K562 (cell line): ENCODE results near the gene RNF26. TPM values are rescaled to one million over a fixed set of nuclear protein-coding genes. Genes with fewer than 3 reads are reported as not detected.
A peak's percentile ranks its signal among the peaks of the same experiment; 100 is the strongest.

Experiments
- CBX3 ChIP-seq, 2 experiments: IDR thresholded peaks; 1 replicate in 1 of 2; 2 replicates in 1 of 2; pipeline ENCODE4 v1.6.1; 2012; ENCODE audit warnings: inconsistent platforms in 2 of 2, low read length in 2 of 2, borderline replicate concordance in 1 of 2, control low read depth in 1 of 2
- CCAR2 ChIP-seq: fragments of 200-400 bp; formaldehyde crosslinking; IDR thresholded peaks from 2 replicates; pipeline ENCODE4 v1.6.1; 2017; ENCODE audit warnings: mild to moderate bottlenecking, low read depth, low read length
- DACH1 ChIP-seq: fragments of 450-650 bp; IDR thresholded peaks from 2 replicates; pipeline ENCODE4 v1.6.1; 2018; ENCODE audit not compliant: partially characterized antibody
- ELF1 ChIP-seq: fragments of 200-800 bp; sonication (Bioruptor generic); IDR thresholded peaks from 2 replicates; pipeline ENCODE4 v1.6.1; 2016; ENCODE audit warnings: missing genetic modification characterization, missing compliant biosample characterization
- ETV5 ChIP-seq: sonication (generic); formaldehyde crosslinking; IDR thresholded peaks from 2 replicates; pipeline ENCODE4 v1.4.0; 2020; ENCODE audit warnings: low read depth, mild to moderate bottlenecking, missing genetic modification reagents
- HDAC1 ChIP-seq, 2 experiments: fragments of 450-650 bp; IDR thresholded peaks; 2 replicates each; pipeline ENCODE4 v1.6.1; 2016 to 2017; ENCODE audit warnings: inconsistent platforms in 1 of 2, mild to moderate bottlenecking in 1 of 2, moderate library complexity in 1 of 2
- MAFG ChIP-seq: fragments of 450-650 bp; conservative IDR thresholded peaks from 2 replicates; pipeline ENCODE4 v1.6.1; 2016; ENCODE audit warnings: missing genetic modification characterization, missing compliant biosample characterization
- NCOA2 ChIP-seq, 2 experiments: fragments of 450-650 bp; IDR thresholded peaks; 2 replicates each; pipeline ENCODE4 v1.6.1; 2018; ENCODE audit warnings: mild to moderate bottlenecking in 2 of 2, moderate library complexity in 1 of 2; ENCODE audit not compliant: partially characterized antibody in 2 of 2
- SP1 ChIP-seq: sonication (generic); formaldehyde crosslinking; IDR thresholded peaks from 2 replicates; pipeline ENCODE4 v1.8.1; 2022; ENCODE audit warnings: mild to moderate bottlenecking, missing genetic modification reagents
- TOE1 ChIP-seq, 2 experiments: fragments of 450-650 bp in 1 of 2; sonication (generic) in 1 of 2; formaldehyde crosslinking in 1 of 2; IDR thresholded peaks; 2 replicates each; pipeline versions ENCODE4 v1.7.1 to v1.8.0; 2016 to 2022; ENCODE audit warnings: borderline replicate concordance in 2 of 2, mild to moderate bottlenecking in 2 of 2, antibody characterized with exemption in 1 of 2, inconsistent platforms in 1 of 2, low read depth in 1 of 2, missing genetic modification reagents in 1 of 2, moderate library complexity in 1 of 2
- ZNF384 ChIP-seq: IDR thresholded peaks from 2 replicates; pipeline ENCODE4 v1.6.1; 2012; ENCODE audit warnings: low read depth, low read length, improper control_type of control experiment
- ZSCAN29 ChIP-seq: fragments of 450-650 bp; IDR thresholded peaks from 2 replicates; pipeline ENCODE4 v1.6.1; 2017
- polyA plus RNA-seq, 8 experiments: library from polyadenylated mRNA; depleted of rRNA in 4 of 8; stranded (reverse) in 5 of 8; unstranded in 3 of 8; fragments of >200 nt; fragmentation: Nextera tagmentation in 2 of 8; fragmentation: Illumina TruSeq in 1 of 8; extraction: Ambion mirVana in 2 of 8; extraction: Trizol in 1 of 8; gene quantifications; 2 replicates each; pipeline versions ENCODE4 v1.2.1 to v1.2.3, GENCODE V29; 2011 to 2014; ENCODE audit warnings: inconsistent platforms in 1 of 8, missing spikeins in 1 of 8
- total RNA-seq, 7 experiments: library from RNA; depleted of rRNA in 6 of 7; stranded (reverse); fragments of >200 nt in 6 of 7; fragmentation: Illumina TruSeq in 2 of 7; extraction: Trizol in 2 of 7; gene quantifications; 2 replicates each; pipeline versions ENCODE4 v1.2.1 to v1.2.3, GENCODE V29; 2011 to 2021; ENCODE audit warnings: low replicate concordance in 1 of 7
- TF ChIP-seq, protein P1 (sequence below), 2 experiments: IDR thresholded peaks; 2 replicates each; pipeline ENCODE4 v1.6.1; 2012; ENCODE audit warnings: improper control_type of control experiment in 2 of 2, low read depth in 2 of 2, low read length in 2 of 2, borderline replicate concordance in 1 of 2
- TF ChIP-seq, protein P2 (sequence below), 2 experiments: fragments of 450-650 bp in 1 of 2; sonication (generic) in 1 of 2; formaldehyde crosslinking in 1 of 2; IDR thresholded peaks in 1 of 2; conservative IDR thresholded peaks in 1 of 2; 2 replicates each; pipeline versions ENCODE4 v1.6.1 to v1.8.1; 2016 to 2023; ENCODE audit warnings: mild to moderate bottlenecking in 2 of 2, moderate library complexity in 2 of 2, inconsistent platforms in 1 of 2, missing genetic modification reagents in 1 of 2
- TF ChIP-seq, protein P3 (sequence below): fragments of 450-650 bp; IDR thresholded peaks from 2 replicates; pipeline ENCODE4 v1.6.1; 2016; ENCODE audit warnings: borderline replicate concordance
- TF ChIP-seq, protein P4 (sequence below): fragments of 200-400 bp; formaldehyde crosslinking; IDR thresholded peaks from 2 replicates; pipeline ENCODE4 v1.6.1; 2017; ENCODE audit warnings: mild to moderate bottlenecking, low read depth, low read length, moderate library complexity

RNF26 gene
- total and polyA plus RNA-seq, 9 of the 15 experiments (the other 6 are each of a cell fraction or from before 2014, with no cell fraction given): 5.3 to 53.6 (median 12.7) TPM

DNA sequence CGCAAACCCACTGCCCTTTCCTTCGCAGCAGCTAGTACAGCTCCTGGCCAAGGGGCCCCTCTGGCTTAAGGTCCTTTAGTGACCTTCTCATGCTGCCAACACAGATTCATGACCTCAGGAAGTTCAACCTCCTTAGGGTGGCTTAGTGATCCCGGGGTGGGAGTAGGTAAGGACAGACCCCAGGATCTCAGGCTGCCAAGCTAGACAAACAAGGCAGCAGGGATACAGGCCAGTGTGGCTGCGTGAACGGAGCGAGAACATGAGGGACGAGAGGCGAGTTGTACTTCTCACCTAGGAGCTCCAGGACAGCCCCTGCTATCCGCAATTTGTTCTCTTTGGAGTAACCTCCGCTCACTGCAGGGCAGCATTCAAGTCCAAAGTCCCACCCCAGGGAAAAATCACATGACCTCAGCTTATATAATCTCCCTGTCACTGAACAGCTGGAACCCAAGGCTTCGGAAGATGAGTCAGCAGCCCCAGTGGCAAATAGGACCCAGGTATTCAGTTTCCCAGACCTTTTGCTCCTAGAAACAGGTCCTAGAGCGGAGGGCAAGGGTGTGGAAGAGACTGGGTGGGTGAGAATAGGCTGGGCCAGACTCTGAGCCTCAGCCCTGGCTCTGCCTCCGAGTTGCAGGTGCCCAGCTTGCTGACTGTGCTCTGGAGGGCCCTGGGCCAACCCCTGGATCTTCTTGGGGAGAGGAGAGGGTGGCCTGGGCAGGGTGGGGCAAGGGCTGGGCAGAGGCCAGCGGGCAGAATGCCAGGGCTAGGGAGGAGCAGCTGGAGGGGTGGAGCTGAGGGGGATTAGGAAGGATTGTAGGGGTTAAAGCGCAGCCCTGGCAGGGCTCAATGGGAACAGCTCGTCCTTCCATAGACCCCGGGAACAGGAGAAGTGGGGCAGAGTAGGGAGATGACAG lies 34.1 kb downstream of the RNF26 start (continued):
- peak in 1 of 2 experiments; percentile 76; a peak in 1 of 4 replicates for TF ChIP-seq HDAC1 (IDR thresholded peaks at IDR 0.05)
- TF ChIP-seq, protein P1, sequence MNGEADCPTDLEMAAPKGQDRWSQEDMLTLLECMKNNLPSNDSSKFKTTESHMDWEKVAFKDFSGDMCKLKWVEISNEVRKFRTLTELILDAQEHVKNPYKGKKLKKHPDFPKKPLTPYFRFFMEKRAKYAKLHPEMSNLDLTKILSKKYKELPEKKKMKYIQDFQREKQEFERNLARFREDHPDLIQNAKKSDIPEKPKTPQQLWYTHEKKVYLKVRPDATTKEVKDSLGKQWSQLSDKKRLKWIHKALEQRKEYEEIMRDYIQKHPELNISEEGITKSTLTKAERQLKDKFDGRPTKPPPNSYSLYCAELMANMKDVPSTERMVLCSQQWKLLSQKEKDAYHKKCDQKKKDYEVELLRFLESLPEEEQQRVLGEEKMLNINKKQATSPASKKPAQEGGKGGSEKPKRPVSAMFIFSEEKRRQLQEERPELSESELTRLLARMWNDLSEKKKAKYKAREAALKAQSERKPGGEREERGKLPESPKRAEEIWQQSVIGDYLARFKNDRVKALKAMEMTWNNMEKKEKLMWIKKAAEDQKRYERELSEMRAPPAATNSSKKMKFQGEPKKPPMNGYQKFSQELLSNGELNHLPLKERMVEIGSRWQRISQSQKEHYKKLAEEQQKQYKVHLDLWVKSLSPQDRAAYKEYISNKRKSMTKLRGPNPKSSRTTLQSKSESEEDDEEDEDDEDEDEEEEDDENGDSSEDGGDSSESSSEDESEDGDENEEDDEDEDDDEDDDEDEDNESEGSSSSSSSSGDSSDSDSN (IDR thresholded peaks at IDR 0.05; ENCODE audit: borderline replicate concordance in 1 of 2, low read depth in 2 of 2, low read length in 2 of 2): no peak
- TF ChIP-seq ZNF384: no peak
- TF ChIP-seq ZSCAN29: no peak
- TF ChIP-seq CCAR2: no peak
- no peak for TF ChIP-seq CBX3 (IDR thresholded peaks at IDR 0.05; ENCODE audit: borderline replicate concordance in 1 of 2, low read length in 2 of 2)
- TF ChIP-seq, protein P2, sequence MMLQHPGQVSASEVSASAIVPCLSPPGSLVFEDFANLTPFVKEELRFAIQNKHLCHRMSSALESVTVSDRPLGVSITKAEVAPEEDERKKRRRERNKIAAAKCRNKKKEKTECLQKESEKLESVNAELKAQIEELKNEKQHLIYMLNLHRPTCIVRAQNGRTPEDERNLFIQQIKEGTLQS (IDR thresholded peaks at IDR 0.05): peak; percentile 82
- TF ChIP-seq, protein P2 (CRISPR knock-in tag; conservative IDR thresholded peaks at IDR 0.05): peak; percentile 59; the same call in 1 of the 2 replicates
- no peak for TF ChIP-seq NCOA2 (IDR thresholded peaks at IDR 0.05; ENCODE audit: partially characterized antibody in 2 of 2)
- TF ChIP-seq ELF1 (tag): no peak
- TF ChIP-seq TOE1 (IDR thresholded peaks at IDR 0.05; ENCODE audit: borderline replicate concordance): peak; percentile 94
- no peak for TF ChIP-seq TOE1 (CRISPR knock-in tag; IDR thresholded peaks at IDR 0.05; ENCODE audit: borderline replicate concordance, low read depth)
- TF ChIP-seq, protein P3, sequence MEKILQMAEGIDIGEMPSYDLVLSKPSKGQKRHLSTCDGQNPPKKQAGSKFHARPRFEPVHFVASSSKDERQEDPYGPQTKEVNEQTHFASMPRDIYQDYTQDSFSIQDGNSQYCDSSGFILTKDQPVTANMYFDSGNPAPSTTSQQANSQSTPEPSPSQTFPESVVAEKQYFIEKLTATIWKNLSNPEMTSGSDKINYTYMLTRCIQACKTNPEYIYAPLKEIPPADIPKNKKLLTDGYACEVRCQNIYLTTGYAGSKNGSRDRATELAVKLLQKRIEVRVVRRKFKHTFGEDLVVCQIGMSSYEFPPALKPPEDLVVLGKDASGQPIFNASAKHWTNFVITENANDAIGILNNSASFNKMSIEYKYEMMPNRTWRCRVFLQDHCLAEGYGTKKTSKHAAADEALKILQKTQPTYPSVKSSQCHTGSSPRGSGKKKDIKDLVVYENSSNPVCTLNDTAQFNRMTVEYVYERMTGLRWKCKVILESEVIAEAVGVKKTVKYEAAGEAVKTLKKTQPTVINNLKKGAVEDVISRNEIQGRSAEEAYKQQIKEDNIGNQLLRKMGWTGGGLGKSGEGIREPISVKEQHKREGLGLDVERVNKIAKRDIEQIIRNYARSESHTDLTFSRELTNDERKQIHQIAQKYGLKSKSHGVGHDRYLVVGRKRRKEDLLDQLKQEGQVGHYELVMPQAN: peak; percentile 54; the same call in 1 of the 2 replicates
- no peak for TF ChIP-seq ETV5 (CRISPR knock-in tag)
- TF ChIP-seq SP1 (CRISPR knock-in tag): no peak
- TF ChIP-seq, protein P4, sequence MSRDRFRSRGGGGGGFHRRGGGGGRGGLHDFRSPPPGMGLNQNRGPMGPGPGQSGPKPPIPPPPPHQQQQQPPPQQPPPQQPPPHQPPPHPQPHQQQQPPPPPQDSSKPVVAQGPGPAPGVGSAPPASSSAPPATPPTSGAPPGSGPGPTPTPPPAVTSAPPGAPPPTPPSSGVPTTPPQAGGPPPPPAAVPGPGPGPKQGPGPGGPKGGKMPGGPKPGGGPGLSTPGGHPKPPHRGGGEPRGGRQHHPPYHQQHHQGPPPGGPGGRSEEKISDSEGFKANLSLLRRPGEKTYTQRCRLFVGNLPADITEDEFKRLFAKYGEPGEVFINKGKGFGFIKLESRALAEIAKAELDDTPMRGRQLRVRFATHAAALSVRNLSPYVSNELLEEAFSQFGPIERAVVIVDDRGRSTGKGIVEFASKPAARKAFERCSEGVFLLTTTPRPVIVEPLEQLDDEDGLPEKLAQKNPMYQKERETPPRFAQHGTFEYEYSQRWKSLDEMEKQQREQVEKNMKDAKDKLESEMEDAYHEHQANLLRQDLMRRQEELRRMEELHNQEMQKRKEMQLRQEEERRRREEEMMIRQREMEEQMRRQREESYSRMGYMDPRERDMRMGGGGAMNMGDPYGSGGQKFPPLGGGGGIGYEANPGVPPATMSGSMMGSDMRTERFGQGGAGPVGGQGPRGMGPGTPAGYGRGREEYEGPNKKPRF: no peak
- TF ChIP-seq DACH1: peak; percentile 97
- TF ChIP-seq MAFG (tag): peak; percentile 88
